ENCODE data around the gene BAHCC1. TPM values are rescaled to one million over a fixed set of nuclear protein-coding genes. Genes with fewer than 3 reads are reported as not detected.
A peak's percentile ranks its signal among the peaks of the same experiment; 100 is the strongest.

BAHCC1 gene
- total and polyA plus RNA-seq, 9 of the 15 experiments (the other 6 are each of a cell fraction or from before 2014, with no cell fraction given): 0.14 to 26.9 (median 5.0) TPM

DNA sequence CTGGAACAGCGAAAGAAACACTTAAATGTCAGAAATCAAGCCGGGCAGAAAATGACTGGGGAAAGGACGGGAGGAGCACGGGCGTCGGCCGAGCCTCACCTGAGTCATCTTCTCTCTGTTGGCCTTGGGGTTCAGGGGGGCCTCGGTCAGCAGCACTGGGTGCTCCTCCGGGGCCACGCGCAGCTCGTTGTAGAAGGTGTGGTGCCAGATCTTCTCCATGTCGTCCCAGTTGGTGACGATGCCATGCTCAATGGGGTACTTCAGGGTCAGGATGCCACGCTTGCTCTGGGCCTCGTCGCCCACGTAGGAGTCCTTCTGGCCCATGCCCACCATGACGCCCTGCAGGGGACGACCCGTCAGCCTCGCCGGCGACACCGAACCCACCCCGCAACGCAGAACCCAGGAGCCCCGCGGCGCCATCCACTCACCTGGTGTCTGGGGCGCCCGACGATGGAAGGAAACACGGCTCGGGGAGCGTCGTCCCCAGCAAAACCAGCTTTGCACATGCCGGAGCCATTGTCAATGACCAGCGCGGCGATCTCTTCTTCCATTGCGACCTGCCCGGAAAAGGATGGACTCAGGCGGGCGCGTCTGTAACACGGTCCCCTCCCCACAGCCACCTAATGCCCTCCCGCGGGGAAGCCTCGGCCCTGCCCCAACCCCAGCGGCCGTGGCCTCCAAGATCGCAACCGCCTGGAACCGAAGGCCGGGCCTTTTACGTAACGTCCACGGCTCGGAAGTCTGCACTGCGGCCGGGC lies 116.7 kb downstream of the BAHCC1 start (continued):
- TF ChIP-seq, protein P1, sequence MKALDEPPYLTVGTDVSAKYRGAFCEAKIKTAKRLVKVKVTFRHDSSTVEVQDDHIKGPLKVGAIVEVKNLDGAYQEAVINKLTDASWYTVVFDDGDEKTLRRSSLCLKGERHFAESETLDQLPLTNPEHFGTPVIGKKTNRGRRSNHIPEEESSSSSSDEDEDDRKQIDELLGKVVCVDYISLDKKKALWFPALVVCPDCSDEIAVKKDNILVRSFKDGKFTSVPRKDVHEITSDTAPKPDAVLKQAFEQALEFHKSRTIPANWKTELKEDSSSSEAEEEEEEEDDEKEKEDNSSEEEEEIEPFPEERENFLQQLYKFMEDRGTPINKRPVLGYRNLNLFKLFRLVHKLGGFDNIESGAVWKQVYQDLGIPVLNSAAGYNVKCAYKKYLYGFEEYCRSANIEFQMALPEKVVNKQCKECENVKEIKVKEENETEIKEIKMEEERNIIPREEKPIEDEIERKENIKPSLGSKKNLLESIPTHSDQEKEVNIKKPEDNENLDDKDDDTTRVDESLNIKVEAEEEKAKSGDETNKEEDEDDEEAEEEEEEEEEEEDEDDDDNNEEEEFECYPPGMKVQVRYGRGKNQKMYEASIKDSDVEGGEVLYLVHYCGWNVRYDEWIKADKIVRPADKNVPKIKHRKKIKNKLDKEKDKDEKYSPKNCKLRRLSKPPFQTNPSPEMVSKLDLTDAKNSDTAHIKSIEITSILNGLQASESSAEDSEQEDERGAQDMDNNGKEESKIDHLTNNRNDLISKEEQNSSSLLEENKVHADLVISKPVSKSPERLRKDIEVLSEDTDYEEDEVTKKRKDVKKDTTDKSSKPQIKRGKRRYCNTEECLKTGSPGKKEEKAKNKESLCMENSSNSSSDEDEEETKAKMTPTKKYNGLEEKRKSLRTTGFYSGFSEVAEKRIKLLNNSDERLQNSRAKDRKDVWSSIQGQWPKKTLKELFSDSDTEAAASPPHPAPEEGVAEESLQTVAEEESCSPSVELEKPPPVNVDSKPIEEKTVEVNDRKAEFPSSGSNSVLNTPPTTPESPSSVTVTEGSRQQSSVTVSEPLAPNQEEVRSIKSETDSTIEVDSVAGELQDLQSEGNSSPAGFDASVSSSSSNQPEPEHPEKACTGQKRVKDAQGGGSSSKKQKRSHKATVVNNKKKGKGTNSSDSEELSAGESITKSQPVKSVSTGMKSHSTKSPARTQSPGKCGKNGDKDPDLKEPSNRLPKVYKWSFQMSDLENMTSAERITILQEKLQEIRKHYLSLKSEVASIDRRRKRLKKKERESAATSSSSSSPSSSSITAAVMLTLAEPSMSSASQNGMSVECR (CRISPR knock-in tag; IDR thresholded peaks at IDR 0.05): peak; percentile 18; the same call in 1 of the 2 replicates
- TF ChIP-seq, protein P2, sequence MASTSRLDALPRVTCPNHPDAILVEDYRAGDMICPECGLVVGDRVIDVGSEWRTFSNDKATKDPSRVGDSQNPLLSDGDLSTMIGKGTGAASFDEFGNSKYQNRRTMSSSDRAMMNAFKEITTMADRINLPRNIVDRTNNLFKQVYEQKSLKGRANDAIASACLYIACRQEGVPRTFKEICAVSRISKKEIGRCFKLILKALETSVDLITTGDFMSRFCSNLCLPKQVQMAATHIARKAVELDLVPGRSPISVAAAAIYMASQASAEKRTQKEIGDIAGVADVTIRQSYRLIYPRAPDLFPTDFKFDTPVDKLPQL (IDR thresholded peaks at IDR 0.05; ENCODE audit: extremely low read depth, insufficient read length): no peak
- TF ChIP-seq ZNF77 (CRISPR knock-in tag; IDR thresholded peaks at IDR 0.05) (no peak), TCF7L2 (IDR thresholded peaks at IDR 0.05; ENCODE audit: low read depth, low read length) (no peak), CREB1 (IDR thresholded peaks at IDR 0.05) (no peak), CREB1 (CRISPR knock-in tag; IDR thresholded peaks at IDR 0.05) (no peak), DPF2 (IDR thresholded peaks at IDR 0.05) (no peak), SP1 (CRISPR knock-in tag; IDR thresholded peaks at IDR 0.05) (peak; percentile 87), SMAD3 (CRISPR knock-in tag; conservative IDR thresholded peaks at IDR 0.05) (peak; percentile 48; the same call in 1 of the 2 replicates), CBFA2T3 (IDR thresholded peaks at IDR 0.05) (no peak), NFIX (CRISPR knock-in tag; IDR thresholded peaks at IDR 0.05; ENCODE audit: low read depth) (no peak), PHF20 (IDR thresholded peaks at IDR 0.05; ENCODE audit: partially characterized antibody) (no peak), SMC3 (conservative IDR thresholded peaks at IDR 0.05; ENCODE audit: insufficient read depth, low read depth, low read length) (no peak), KDM2B (CRISPR knock-in tag; IDR thresholded peaks at IDR 0.05) (no peak)
- TF ChIP-seq, protein P3, sequence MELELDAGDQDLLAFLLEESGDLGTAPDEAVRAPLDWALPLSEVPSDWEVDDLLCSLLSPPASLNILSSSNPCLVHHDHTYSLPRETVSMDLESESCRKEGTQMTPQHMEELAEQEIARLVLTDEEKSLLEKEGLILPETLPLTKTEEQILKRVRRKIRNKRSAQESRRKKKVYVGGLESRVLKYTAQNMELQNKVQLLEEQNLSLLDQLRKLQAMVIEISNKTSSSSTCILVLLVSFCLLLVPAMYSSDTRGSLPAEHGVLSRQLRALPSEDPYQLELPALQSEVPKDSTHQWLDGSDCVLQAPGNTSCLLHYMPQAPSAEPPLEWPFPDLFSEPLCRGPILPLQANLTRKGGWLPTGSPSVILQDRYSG (tag; conservative IDR thresholded peaks at IDR 0.05; ENCODE audit: low read depth): no peak
- TF ChIP-seq, protein P4, sequence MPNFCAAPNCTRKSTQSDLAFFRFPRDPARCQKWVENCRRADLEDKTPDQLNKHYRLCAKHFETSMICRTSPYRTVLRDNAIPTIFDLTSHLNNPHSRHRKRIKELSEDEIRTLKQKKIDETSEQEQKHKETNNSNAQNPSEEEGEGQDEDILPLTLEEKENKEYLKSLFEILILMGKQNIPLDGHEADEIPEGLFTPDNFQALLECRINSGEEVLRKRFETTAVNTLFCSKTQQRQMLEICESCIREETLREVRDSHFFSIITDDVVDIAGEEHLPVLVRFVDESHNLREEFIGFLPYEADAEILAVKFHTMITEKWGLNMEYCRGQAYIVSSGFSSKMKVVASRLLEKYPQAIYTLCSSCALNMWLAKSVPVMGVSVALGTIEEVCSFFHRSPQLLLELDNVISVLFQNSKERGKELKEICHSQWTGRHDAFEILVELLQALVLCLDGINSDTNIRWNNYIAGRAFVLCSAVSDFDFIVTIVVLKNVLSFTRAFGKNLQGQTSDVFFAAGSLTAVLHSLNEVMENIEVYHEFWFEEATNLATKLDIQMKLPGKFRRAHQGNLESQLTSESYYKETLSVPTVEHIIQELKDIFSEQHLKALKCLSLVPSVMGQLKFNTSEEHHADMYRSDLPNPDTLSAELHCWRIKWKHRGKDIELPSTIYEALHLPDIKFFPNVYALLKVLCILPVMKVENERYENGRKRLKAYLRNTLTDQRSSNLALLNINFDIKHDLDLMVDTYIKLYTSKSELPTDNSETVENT (CRISPR knock-in tag; IDR thresholded peaks at IDR 0.05): no peak
- TF ChIP-seq, protein P5, sequence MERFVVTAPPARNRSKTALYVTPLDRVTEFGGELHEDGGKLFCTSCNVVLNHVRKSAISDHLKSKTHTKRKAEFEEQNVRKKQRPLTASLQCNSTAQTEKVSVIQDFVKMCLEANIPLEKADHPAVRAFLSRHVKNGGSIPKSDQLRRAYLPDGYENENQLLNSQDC (CRISPR knock-in tag; IDR thresholded peaks at IDR 0.05): no peak
- TF ChIP-seq, protein P6, sequence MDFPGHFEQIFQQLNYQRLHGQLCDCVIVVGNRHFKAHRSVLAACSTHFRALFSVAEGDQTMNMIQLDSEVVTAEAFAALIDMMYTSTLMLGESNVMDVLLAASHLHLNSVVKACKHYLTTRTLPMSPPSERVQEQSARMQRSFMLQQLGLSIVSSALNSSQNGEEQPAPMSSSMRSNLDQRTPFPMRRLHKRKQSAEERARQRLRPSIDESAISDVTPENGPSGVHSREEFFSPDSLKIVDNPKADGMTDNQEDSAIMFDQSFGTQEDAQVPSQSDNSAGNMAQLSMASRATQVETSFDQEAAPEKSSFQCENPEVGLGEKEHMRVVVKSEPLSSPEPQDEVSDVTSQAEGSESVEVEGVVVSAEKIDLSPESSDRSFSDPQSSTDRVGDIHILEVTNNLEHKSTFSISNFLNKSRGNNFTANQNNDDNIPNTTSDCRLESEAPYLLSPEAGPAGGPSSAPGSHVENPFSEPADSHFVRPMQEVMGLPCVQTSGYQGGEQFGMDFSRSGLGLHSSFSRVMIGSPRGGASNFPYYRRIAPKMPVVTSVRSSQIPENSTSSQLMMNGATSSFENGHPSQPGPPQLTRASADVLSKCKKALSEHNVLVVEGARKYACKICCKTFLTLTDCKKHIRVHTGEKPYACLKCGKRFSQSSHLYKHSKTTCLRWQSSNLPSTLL (IDR thresholded peaks at IDR 0.05): no peak
